RWPE2 (cell line): Measurements from ENCODE around the gene CYP4Z1.
A peak's percentile ranks its signal among the peaks of the same experiment; 100 is the strongest.
"Not testable (repeated sequence)": the region's sequence is repeated elsewhere in the genome, so short reads cannot be mapped to it uniquely, and the experiment has no call there.

ENCODE experiments used
- ATAC-seq: fragments of 200-7000 bp; cut with Tn5 transposase; 3 replicates; pipeline ENCODE4 v1.9.1; 2021; ENCODE audit warnings: low read depth
- DNase-seq: peaks from one replicate; pipeline ENCODE4 v3.0.0-alpha.2; 2020; ENCODE audit warnings: low spot score
- H3K27ac ChIP-seq: fragments of 450-650 bp; 2 replicates; pipeline ENCODE4 v1.5.1; 2017; ENCODE audit warnings: mild to moderate bottlenecking; ENCODE audit not compliant: poor library complexity, severe bottlenecking
- H3K27me3 ChIP-seq: fragments of 250-450 bp; sonication (Bioruptor Pico); 2 replicates; pipeline ENCODE4 v1.5.1; 2021; ENCODE audit warnings: mild to moderate bottlenecking, moderate library complexity; ENCODE audit not compliant: insufficient read depth, poor library complexity, severe bottlenecking
- H3K36me3 ChIP-seq: fragments of 250-450 bp; sonication (Bioruptor Pico); 2 replicates; pipeline ENCODE4 v1.5.1; 2020; ENCODE audit warnings: low read depth, mild to moderate bottlenecking, moderate library complexity
- H3K4me1 ChIP-seq: fragments of 250-450 bp; sonication (Bioruptor Pico); 2 replicates; pipeline ENCODE4 v1.5.1; 2021; ENCODE audit warnings: mild to moderate bottlenecking, moderate library complexity; ENCODE audit not compliant: insufficient read depth, poor library complexity, severe bottlenecking
- H3K4me3 ChIP-seq: fragments of 250-450 bp; sonication (Bioruptor Pico); 2 replicates; pipeline ENCODE4 v1.5.1; 2021; ENCODE audit warnings: mild to moderate bottlenecking, moderate library complexity; ENCODE audit not compliant: severe bottlenecking
- H3K9me3 ChIP-seq: fragments of 250-450 bp; sonication (Bioruptor Pico); 2 replicates; pipeline ENCODE4 v1.5.1; 2021; ENCODE audit warnings: mild to moderate bottlenecking, moderate library complexity; ENCODE audit not compliant: severe bottlenecking
- CTCF ChIP-seq: fragments of 450-650 bp; IDR thresholded peaks from one replicate; pipeline ENCODE4 v1.5.1; 2017; ENCODE audit warnings: mild to moderate bottlenecking, moderate library complexity; ENCODE audit not compliant: poor library complexity, severe bottlenecking

Gene CYP4Z1

GRCh38 chr1:47089356-47089755 lies 22.3 kb downstream of the CYP4Z1 start:
- H3K9me3 ChIP-seq, ATAC-seq, H3K4me1 ChIP-seq, H3K36me3 ChIP-seq, H3K27me3 ChIP-seq, H3K27ac ChIP-seq, H3K4me3 ChIP-seq, DNase-seq: not testable (repeated sequence)
- peak; percentile 57 for TF ChIP-seq CTCF

GRCh38 chr1:47091476-47091875 lies 24.4 kb downstream of the CYP4Z1 start:
- H3K27ac ChIP-seq, H3K4me1 ChIP-seq, H3K27me3 ChIP-seq, H3K4me3 ChIP-seq, H3K9me3 ChIP-seq, ATAC-seq, DNase-seq, H3K36me3 ChIP-seq: not testable (repeated sequence)
- TF ChIP-seq CTCF, result peak; percentile 47

GRCh38 chr1:47104816-47105215 lies 37.8 kb downstream of the CYP4Z1 start:
- no peaks in the 10 kb centered on the region for H3K36me3 ChIP-seq
- no peak overlapping the region for H3K4me3 ChIP-seq
- ATAC-seq, result no peak
- H3K27me3 ChIP-seq, result no peaks in the 10 kb centered on the region
- TF ChIP-seq CTCF, result no peak
- H3K4me1 ChIP-seq, result no peaks in the 10 kb centered on the region
- H3K27ac ChIP-seq, result no peak overlapping the region
- DNase-seq, result no peak
- H3K9me3 ChIP-seq, result no peaks in the 10 kb centered on the region

- peak overlapping the region; percentile 66 for H3K27ac ChIP-seq
- no peak for ATAC-seq
- TF ChIP-seq CTCF, result no peak
- no peaks in the 10 kb centered on the region for H3K36me3 ChIP-seq
- no peak for DNase-seq
- H3K27me3 ChIP-seq, result no peaks in the 10 kb centered on the region
- no peaks in the 10 kb centered on the region for H3K9me3 ChIP-seq
- no peak overlapping the region for H3K4me3 ChIP-seq
- no peaks in the 10 kb centered on the region for H3K4me1 ChIP-seq
Observed at GRCh38 chr1:47106792-47107191, 39.8 kb downstream of the CYP4Z1 start.

GRCh38 chr1:47107851-47108574 lies 41.0 kb downstream of the CYP4Z1 start:
- H3K36me3 ChIP-seq, H3K9me3 ChIP-seq, H3K27me3 ChIP-seq, H3K4me1 ChIP-seq, DNase-seq, H3K4me3 ChIP-seq: not testable (repeated sequence)
- ATAC-seq, result peak; percentile 88
- H3K27ac ChIP-seq, result peak overlapping the region; percentile 66

- H3K9me3 ChIP-seq, H3K4me1 ChIP-seq, DNase-seq, ATAC-seq, H3K4me3 ChIP-seq, H3K36me3 ChIP-seq, H3K27me3 ChIP-seq: not testable (repeated sequence)
- peak overlapping the region; percentile 66 for H3K27ac ChIP-seq
Observed at GRCh38 chr1:47109482-47109881, 42.5 kb downstream of the CYP4Z1 start.
